Dedifferentiated amniotic fluid mesenchymal stem cell (primary cell): ENCODE results near the gene PREPL.
A peak's percentile ranks its signal among the peaks of the same experiment; 100 is the strongest.

Experiments
- DNase-seq: peaks from one replicate; pipeline ENCODE4 v3.0.0-alpha.2; 2016; ENCODE audit errors: extremely low spot score

Gene PREPL

DNA sequence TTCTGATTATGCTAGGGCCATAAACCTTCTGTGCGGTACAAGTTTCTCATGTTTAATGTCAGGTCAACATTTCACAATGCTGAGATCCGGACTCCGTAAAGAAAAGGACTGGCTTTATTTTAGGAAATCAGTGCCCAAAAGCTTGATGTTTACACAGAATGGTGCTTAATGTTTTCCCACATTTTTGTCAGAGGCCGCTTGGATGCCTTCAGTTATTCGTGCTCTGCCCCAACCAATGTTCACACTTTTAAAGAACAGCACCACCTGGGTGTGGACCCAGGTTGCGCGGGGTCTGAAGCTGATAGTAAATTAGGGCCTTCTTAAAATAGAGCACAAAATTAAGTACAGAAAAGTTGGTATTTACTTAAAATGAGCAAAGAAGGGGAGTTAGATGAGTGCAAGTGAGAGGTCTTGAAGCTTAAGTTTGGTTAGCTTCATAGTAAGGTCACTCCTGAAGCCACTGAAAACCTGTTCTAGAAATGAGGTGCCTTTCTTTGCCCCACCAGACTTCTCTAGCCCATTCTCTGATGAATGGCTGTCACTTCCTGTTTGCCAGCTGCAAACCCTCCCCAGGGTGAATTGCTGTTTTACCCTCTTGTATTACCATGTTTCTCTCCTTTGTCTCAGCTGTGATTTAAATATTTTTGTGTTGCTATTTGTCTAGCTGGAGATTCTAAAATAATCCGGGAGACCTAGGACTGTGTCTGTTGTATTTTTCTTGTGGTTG is 65.5 kb downstream of the PREPL start:
- DNase-seq: no peak

DNA sequence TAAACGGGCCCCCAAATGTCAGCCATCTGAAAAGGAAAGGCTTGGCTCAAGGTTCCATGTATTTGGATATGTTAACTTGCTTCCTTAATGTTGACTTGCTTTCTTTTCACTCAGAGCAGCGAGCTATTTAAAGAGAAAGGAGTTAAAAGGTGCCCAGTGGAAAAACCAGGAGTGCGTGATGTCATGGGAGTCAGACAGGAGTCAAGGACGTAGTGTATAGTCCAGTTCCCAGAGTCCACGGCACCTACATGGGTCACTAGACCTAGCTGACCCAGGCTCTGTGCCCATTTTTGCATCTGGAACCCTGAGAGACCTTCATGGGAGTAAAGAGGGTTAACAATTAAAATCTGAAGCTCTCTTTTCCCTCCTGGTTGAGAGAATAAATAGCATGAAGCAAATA is 66.2 kb downstream of the PREPL start:
- DNase-seq: no peak

DNA sequence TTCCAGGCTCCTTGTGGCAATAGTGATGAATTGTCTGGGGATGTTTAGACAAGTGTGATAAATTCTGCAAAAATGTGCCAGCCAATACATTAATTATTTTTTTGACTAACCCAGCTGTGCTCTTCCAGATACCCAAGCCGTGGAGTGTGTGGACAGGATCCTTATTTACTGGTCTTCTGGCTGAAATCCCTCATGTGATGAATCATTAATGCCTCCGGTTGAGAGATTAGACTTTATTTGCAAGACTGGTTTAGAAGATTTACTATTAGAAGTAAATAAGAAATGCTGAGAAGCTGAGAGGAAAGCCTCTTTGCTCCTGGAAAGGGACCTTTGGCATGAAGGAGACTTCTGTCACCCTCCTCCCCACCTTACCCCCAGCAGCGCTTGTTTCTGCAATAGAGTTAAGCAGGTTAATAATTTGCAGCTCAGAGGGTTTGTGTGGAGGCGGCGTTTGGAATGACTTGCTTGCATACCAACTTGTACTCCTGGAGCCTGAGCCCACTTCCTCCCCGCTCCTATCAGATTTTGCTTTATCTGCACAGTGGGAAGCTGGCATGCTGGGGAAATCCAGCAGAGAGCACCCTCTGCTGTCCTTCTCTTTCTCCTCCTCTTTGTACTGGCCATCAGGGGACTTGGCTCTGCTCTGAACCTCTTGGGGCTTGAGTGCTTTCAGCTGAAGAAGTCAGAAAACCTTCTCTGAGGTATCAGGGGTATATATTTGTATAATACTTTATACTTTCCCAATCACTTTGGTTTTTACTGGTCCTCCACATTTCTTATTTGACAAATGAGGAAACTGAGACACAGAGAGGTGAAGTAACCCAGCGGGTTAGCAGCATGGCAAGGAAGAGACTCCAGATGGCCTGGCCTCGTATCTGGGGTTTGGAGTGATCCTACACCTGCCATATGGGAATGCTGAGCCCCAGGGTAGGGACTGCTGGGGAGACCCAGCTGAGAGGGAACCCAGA is 69.7 kb downstream of the PREPL start:
- peak; percentile 58 for DNase-seq

GRCh38 chr2:44290261-44290660 is 71.0 kb downstream of the PREPL start:
- no peak for DNase-seq

DNA sequence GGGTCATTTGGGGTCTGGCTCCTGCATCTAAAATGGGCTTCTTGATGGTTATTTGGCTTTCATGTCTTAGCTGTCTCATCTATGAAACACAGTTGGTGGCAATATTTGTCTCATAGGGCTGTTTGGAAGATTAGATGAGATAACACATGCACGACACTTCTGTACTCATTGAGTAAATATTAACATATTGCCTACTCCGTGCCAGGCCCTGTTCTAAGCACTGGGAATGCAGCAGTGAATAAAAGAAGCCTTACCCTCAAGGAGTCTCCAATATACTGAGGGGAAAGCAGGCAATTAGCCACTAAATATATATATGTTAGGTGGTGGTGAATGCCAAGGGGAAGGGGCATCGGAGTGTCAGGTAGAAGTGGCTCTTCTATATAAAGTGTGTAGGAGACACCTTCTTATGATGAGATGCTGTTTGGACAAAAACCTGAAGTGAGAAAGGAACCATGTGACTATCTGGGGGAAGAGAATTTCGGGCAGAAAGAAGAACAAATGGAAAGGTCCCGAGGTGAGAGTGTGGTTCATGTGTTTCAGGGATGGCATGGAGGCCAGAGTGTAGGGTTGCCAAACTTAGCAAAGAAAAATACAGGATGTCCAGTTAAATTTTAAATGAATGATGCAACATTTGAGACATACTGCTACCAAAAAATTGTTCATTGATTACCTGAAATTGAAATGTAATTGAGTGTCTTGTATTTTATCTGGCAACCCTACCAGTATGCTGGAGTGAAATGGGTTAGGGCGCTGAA is 74.2 kb downstream of the PREPL start:
- DNase-seq: no peak

- DNase-seq: no peak
These were observed 75.0 kb downstream of the PREPL start for GRCh38 chr2:44286119-44286883.

GRCh38 chr2:44285174-44285573 is 76.1 kb downstream of the PREPL start:
- no peak for DNase-seq

DNA sequence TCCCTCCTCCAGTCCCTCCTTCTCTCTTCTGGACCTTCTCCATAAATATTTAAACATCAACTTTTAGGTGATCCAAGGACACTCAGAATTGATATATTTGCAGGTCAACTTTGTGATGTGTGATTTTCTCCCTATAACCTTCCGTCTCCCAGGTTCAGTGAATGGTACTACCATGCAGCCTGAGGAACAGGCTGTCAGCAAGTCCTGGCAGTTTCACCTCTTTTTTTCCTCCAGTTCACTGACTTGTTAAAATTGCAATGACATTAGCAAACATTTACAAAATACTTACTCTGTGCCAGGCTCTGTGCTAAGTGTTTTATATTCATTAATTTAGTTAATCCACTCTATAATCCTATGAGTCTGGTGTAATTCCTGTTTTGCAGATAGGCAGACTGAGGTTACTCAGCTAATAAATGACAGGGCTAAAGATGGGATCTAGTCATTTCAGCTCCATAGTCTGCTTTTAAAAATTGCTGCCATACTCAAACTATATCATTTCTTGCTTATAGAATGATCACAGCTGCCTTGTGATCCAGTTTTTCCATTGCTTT is 78.1 kb downstream of the PREPL start:
- DNase-seq: no peak

- no peak for DNase-seq
These were observed 80.4 kb downstream of the PREPL start for GRCh38 chr2:44280869-44281268.

GRCh38 chr2:44277541-44277940 is 83.8 kb downstream of the PREPL start:
- no peak for DNase-seq

GRCh38 chr2:44275927-44276303 is 85.4 kb downstream of the PREPL start:
- peak; percentile 23 for DNase-seq

DNA sequence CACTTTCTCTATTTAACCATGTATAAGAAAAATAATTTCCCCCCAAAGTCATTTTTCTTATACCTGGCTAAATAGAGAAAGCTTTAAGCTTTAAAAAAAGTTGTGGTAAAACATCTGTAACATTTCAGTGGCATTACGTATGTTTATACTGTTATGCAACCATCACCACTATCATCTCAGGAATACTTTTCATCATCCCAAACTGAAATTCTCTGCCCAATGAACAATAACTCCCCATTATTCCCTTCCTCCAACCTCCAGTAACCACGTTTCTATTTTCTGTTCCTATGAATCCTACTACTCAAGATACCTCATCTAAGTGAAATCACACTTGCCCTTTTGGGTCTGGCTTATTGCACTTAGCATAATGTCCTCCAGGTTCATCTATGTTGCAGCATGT is 87.7 kb downstream of the PREPL start:
- DNase-seq: no peak

DNA sequence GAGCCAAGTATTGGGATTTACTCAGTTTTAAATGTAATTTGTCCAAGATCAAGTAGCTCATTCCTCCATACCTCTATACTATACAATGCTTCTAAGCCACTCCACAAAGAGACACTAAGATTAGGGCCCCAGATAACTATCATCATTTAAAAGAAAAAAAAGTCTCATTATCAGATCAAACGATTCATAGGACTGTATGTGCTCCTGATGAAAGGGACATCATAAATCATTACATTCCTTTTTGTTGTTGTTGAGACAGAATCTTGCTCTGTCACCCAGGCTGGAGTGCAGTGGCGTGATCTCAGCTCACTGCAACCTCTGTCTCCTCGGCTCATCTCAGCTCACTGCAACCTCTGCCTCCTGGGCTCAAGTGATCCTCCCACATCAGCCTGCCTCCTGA is 88.2 kb downstream of the PREPL start:
- DNase-seq: no peak

DNA sequence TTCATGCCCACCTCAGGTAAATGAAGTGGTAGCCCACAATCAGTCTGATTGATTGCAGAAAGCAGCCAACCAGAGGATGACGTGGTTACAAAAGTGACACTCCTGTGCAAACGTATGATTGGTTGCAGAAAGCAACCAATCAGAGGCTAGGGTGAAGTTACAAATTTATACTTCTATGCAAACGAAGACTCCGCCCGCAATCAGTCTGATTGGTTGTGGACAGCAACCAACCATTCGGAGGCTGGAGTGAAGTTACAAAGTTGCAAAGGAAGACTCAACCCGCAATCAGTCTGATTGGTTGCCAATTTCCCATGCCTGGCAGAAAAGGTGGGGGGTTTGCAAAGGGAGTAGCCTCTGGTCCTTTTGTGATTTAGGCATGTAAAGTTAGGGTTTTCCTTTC is 90.0 kb downstream of the PREPL start:
- no peak for DNase-seq

DNA sequence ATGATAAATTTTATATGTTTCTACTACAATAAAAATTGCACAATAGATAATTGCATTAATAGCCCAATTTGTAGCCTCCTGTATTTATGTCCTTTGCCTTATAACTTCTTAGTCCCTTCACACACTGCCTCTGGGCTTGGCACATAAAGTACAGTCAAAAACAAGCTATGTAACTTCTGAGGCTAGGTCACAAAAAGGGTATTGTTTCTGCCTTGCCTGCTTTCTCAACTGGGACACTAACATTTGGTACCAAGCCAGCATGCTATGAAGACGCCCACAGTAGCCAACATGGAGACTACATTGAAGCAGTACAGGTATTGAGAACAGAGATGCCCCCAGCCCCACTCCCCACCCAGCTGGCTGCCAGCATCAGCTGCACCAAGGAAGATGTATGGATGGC is 91.5 kb downstream of the PREPL start:
- DNase-seq: no peak

- peak; percentile 57 for DNase-seq
These were observed 93.3 kb downstream of the PREPL start for GRCh38 chr2:44267796-44268648.
